ENCODE measurements around the gene PCDHA1. TPM values are rescaled to one million over a fixed set of nuclear protein-coding genes. Genes with fewer than 3 reads are reported as not detected.
"Not testable (repeated sequence)": the region's sequence is repeated elsewhere in the genome, so short reads cannot be mapped to it uniquely, and the experiment has no call there.

PCDHA1 gene
- total and polyA plus RNA-seq, 2 experiments from 2014 or later, result 0.81 to 1.6 TPM

GRCh38 chr5:140827704-140828361 lies 41.9 kb downstream of the PCDHA1 start, which contains the start of gene PCDHA6 (continued):
- TF ChIP-seq ETS1 (IDR thresholded peaks at IDR 0.05) (no peak), CTCF (conservative IDR thresholded peaks at IDR 0.05; ENCODE audit: low read depth in 2 of 2) (peak; percentile 29 to 31; a peak in 3 of 4 replicates), NANOG (IDR thresholded peaks at IDR 0.05; ENCODE audit: borderline replicate concordance) (no peak)

- no peaks in the 10 kb centered on the region for H4K20me1 ChIP-seq (replicated peaks; ENCODE audit: insufficient read depth)
- no peak overlapping the region for H2AFZ ChIP-seq
- no peak for TF ChIP-seq ZNF114 (CRISPR knock-in tag; IDR thresholded peaks at IDR 0.05)
- no peak for TF ChIP-seq REST (IDR thresholded peaks at IDR 0.05; ENCODE audit: unreplicated experiment)
- TF ChIP-seq CTCF (conservative IDR thresholded peaks at IDR 0.05; ENCODE audit: low read depth in 2 of 2), result peak; percentile 38 to 45
- no peak for TF ChIP-seq EZH2phosphoT487 (IDR thresholded peaks at IDR 0.05; ENCODE audit: unreplicated experiment)
- no peak for TF ChIP-seq JUNB (IDR thresholded peaks at IDR 0.05; ENCODE audit: unreplicated experiment)
- TF ChIP-seq STAT1 (IDR thresholded peaks at IDR 0.05; ENCODE audit: unreplicated experiment), result no peak
- TF ChIP-seq NANOG (IDR thresholded peaks at IDR 0.05; ENCODE audit: borderline replicate concordance), result no peak
- TF ChIP-seq POLR2AphosphoS5 (IDR thresholded peaks at IDR 0.05; ENCODE audit: low read depth), result no peak
- Mint-ChIP-seq H3K27me3 (ENCODE audit: insufficient read depth, low read depth, poor library complexity) (peaks cover 2% of the 10 kb centered on the region), H3K4me3 (peak overlapping the region; percentile 68; the same call in 2 of the 3 replicates), H3K36me3 (ENCODE audit: low read depth) (peaks cover 18% of the 10 kb centered on the region), H3K27ac (no peak overlapping the region), H3K9me3 (peaks cover 5% of the 10 kb centered on the region; the same call in 2 of the 3 replicates), H3K4me1 (no peaks in the 10 kb centered on the region; the same call in 2 of the 3 replicates)
- H3K27ac ChIP-seq (ENCODE audit: low read depth), result no peak overlapping the region
- H3K36me3 ChIP-seq (ENCODE audit: insufficient read depth), result no peaks in the 10 kb centered on the region
- H3K4me2 ChIP-seq, result no peak overlapping the region
- no peaks in the 10 kb centered on the region for H3K27me3 ChIP-seq (ENCODE audit: insufficient read depth)
- no peaks in the 10 kb centered on the region for H3K79me2 ChIP-seq (replicated peaks; ENCODE audit: insufficient read depth)
- no peaks in the 10 kb centered on the region for H3K4me1 ChIP-seq (ENCODE audit: insufficient read depth)
- ATAC-seq (peak; percentile 48; the same call in 2 of the 3 replicates), DNase-seq (ENCODE audit: low spot score) (peak; percentile 57)
- H3F3A ChIP-seq (replicated peaks; ENCODE audit: low read depth), result no peaks in the 10 kb centered on the region
- H3K9me2 ChIP-seq (ENCODE audit: insufficient read depth), result no peaks in the 10 kb centered on the region
- peak overlapping the region; percentile 37; the same call in 1 of the 2 replicates for H3K4me3 ChIP-seq
Measured at GRCh38 chr5:140828362-140828737, 42.4 kb downstream of the PCDHA1 start.

- not testable (repeated sequence) for H3K9me2 ChIP-seq (ENCODE audit: insufficient read depth); H3K4me2 ChIP-seq; H3K36me3 ChIP-seq (ENCODE audit: insufficient read depth); H2AFZ ChIP-seq; H3K79me2 ChIP-seq (replicated peaks; ENCODE audit: insufficient read depth); H3K27me3 Mint-ChIP-seq (ENCODE audit: insufficient read depth, low read depth, poor library complexity); DNase-seq (ENCODE audit: low spot score); H3K4me3 ChIP-seq; H3K4me1 Mint-ChIP-seq; H3K27ac Mint-ChIP-seq; H3K4me3 Mint-ChIP-seq; H3F3A ChIP-seq (replicated peaks; ENCODE audit: low read depth); H3K27ac ChIP-seq (ENCODE audit: low read depth); H4K20me1 ChIP-seq (replicated peaks; ENCODE audit: insufficient read depth); H3K27me3 ChIP-seq (ENCODE audit: insufficient read depth); H3K4me1 ChIP-seq (ENCODE audit: insufficient read depth); ATAC-seq
- H3K36me3 Mint-ChIP-seq (ENCODE audit: low read depth), result peaks cover 20% of the 10 kb centered on the region; the same call in 2 of the 3 replicates
- peaks cover 12% of the 10 kb centered on the region for H3K9me3 Mint-ChIP-seq
Measured at GRCh38 chr5:140829511-140830501, 43.9 kb downstream of the PCDHA1 start.
